Calu3 (cell line): ENCODE results near the gene PAX3. TPM values are rescaled to one million over a fixed set of nuclear protein-coding genes. Genes with fewer than 3 reads are reported as not detected.

Experiments
- BruUV-seq: library from RNA; stranded (reverse); fragments of 400-500 nt; replicated peaks from 2 replicates; lab custom pipeline; 2021; lab: Mats Ljungman, UMichigan
- CTCF ChIA-PET: fragments of 300-600 bp; sonication (Branson Sonifier 250); formaldehyde crosslinking; loops from one replicate; lab custom pipeline; 2022; ENCODE audit warnings: antibody characterized with exemption; lab: Charles Lee
- DNase-seq: peaks from one replicate; pipeline ENCODE4 v3.0.0; 2022
- H3K27ac Mint-ChIP-seq: one replicate; pipeline ENCODE4 v1.8.0; 2022; ENCODE audit warnings: mixed read lengths; ENCODE audit not compliant: unreplicated experiment
- H3K27me3 Mint-ChIP-seq: one replicate; pipeline ENCODE4 v1.8.0; 2022; ENCODE audit warnings: mixed read lengths; ENCODE audit not compliant: unreplicated experiment
- H3K36me3 Mint-ChIP-seq: one replicate; pipeline ENCODE4 v1.8.0; 2022; ENCODE audit warnings: mild to moderate bottlenecking, moderate library complexity, mixed read lengths; ENCODE audit not compliant: insufficient read depth, unreplicated experiment
- H3K4me1 Mint-ChIP-seq: one replicate; pipeline ENCODE4 v1.8.0; 2022; ENCODE audit warnings: mild to moderate bottlenecking, low read depth, mixed read lengths; ENCODE audit not compliant: unreplicated experiment
- H3K4me3 Mint-ChIP-seq: one replicate; pipeline ENCODE4 v1.8.0; 2022; ENCODE audit warnings: mild to moderate bottlenecking, low read depth, moderate library complexity, mixed read lengths; ENCODE audit not compliant: unreplicated experiment
- H3K9me3 Mint-ChIP-seq: one replicate; pipeline ENCODE4 v1.8.0; 2022; ENCODE audit warnings: low read depth, mixed read lengths; ENCODE audit not compliant: unreplicated experiment
- CTCF ChIP-seq: fragments of 200-600 bp; IDR thresholded peaks from one replicate; pipeline ENCODE4 v1.8.0; 2022; ENCODE audit warnings: antibody characterized with exemption; ENCODE audit not compliant: unreplicated experiment
- intact Hi-C: fragments of 100-400 bp; cut with micrococcal nuclease; formaldehyde crosslinking; loops from one replicate; pipeline ENCODE4 v1.10.0; 2022; ENCODE audit not compliant: unreplicated experiment
- total RNA-seq: library from RNA; stranded (reverse); gene quantifications from 2 replicates; pipeline ENCODE4 v1.2.3, GENCODE V29; 2022

PAX3 gene
- total RNA-seq, 1 experiment from 2014 or later = not detected

DNA sequence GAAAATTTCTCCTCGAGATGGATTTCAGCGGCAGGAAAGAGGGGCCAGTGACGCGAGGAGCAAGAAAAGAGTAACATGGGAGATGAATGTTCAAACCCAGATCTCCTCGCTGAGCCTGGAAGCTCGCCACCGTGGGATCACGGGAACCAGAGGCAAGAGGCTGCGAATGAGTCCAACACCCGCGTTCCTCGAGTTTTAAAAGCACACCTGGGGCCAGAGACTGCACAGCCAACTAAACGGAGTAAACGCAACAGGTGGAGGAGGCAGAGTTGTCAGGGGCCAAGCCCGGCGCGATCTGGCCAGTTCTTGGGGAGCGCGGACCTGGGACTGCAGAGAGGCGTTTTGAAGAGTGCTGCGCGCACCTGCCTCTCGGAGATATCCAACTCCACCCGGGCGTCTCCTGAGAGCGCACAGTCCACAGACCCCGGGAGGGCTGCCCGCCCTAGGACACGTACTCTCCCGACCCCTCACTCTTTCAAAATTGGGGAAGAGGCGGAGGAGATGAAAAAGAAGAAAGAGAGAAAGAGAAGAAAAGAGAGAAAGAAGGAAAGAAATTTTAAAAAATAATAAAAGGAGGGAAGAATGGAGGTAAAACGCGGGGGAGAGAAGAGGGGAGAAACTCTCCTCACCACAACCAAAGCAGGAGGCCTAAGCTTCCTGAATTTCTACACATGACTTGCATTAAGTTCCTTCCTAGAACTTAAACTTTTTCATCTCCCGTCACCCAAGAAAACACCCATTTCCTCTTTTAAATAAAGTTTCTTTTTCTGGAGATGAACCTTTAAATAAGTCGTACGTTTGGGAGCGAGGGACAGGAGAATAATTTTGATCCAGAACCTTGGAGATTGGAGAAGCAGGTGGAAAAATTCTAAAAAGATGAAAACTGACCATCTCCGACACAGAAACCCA lies 5.3 kb upstream of the PAX3 start:
- no TSS peak for BruUV-seq
- Mint-ChIP-seq H3K9me3 (peaks cover 4% of the 10 kb centered on the region), H3K36me3 (peaks cover 18% of the 10 kb centered on the region), H3K4me3 (no peak overlapping the region), H3K27me3 (peaks cover 98% of the 10 kb centered on the region), H3K4me1 (peaks cover 36% of the 10 kb centered on the region), H3K27ac (no peak overlapping the region)
- no peak for TF ChIP-seq CTCF
- intact Hi-C loops = no loop called here
- DNase-seq = no peak
- CTCF ChIA-PET = no interaction called here

DNA sequence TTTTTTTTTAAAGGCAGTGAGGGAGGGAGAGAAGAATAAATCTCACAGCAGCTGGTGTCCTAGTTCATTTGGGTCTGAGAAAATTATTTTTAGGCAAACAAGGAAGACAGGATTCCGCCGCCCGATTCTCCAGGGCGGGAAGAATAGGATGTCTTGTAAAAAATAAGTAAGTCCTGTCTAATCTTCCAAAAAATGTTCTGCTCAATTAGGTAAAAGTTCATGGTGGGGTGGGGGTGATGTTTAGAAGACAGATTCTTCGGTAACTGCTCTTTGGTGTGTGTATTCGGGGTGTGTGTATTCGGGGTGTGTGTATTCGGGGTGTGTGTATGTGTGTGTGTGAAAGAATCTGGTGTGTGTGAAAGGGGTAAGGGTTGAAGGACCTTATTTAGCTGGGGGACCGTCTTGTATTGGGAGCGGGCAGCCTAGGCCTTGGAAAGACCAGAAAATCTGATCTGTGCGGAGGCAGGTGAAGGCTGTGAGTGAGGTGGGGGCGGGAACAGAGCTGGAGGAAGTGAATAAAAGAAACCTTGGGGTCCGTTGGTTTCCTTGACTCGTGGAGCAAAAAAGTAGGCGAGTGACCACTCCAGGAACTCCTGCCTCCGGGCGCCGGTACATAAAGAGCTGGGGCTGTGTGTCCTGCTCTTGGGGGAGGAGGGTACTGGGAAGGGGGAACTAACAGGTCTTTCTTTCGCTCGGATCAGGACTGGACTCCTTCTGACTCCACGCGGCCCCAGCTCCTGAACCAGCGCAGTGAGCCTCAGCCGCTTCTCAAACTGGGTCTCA lies 4.4 kb upstream of the PAX3 start:
- CTCF ChIA-PET = no interaction called here
- Mint-ChIP-seq H3K4me3 (no peak overlapping the region), H3K27ac (no peak overlapping the region), H3K36me3 (peaks cover 18% of the 10 kb centered on the region), H3K27me3 (peaks cover 97% of the 10 kb centered on the region), H3K9me3 (peaks cover 5% of the 10 kb centered on the region), H3K4me1 (peaks cover 36% of the 10 kb centered on the region)
- intact Hi-C loops = no loop called here
- TF ChIP-seq CTCF = no peak
- no TSS peak for BruUV-seq
- no peak for DNase-seq

GRCh38 chr2:222302178-222303018 lies 3.6 kb upstream of the PAX3 start:
- intact Hi-C loops = no loop called here
- no TSS peak for BruUV-seq
- no peak for TF ChIP-seq CTCF
- no peak for DNase-seq
- Mint-ChIP-seq H3K4me1 (peaks cover 31% of the 10 kb centered on the region), H3K4me3 (no peak overlapping the region), H3K27me3 (peaks cover 88% of the 10 kb centered on the region), H3K27ac (no peak overlapping the region), H3K36me3 (peaks cover 18% of the 10 kb centered on the region), H3K9me3 (peaks cover 5% of the 10 kb centered on the region)
- CTCF ChIA-PET = no interaction called here

- H3K9me3 Mint-ChIP-seq = peaks cover 5% of the 10 kb centered on the region
- no TSS peak for BruUV-seq
- TF ChIP-seq CTCF = no peak
- H3K27ac Mint-ChIP-seq = no peak overlapping the region
- intact Hi-C loops = no loop called here
- H3K27me3 Mint-ChIP-seq = peaks cover 88% of the 10 kb centered on the region
- H3K4me3 Mint-ChIP-seq = no peak overlapping the region
- H3K36me3 Mint-ChIP-seq = peaks cover 13% of the 10 kb centered on the region
- DNase-seq = no peak
- H3K4me1 Mint-ChIP-seq = peaks cover 25% of the 10 kb centered on the region
- CTCF ChIA-PET = no interaction called here
Observed at GRCh38 chr2:222301796-222302118, 3.0 kb upstream of the PAX3 start.
